WTC11 (cell line): ENCODE measurements around the gene PCDH1.

Experiments used
- CREB1 ChIP-seq: sonication (generic); formaldehyde crosslinking; IDR thresholded peaks from 2 replicates; pipeline ENCODE4 v1.8.0; 2023; ENCODE audit warnings: mild to moderate bottlenecking, missing genetic modification reagents
- CTCF ChIP-seq: fragments of 200-600 bp; IDR thresholded peaks from 2 replicates; pipeline ENCODE4 v1.8.0; 2022; ENCODE audit warnings: antibody characterized with exemption
- NFE2L1 ChIP-seq: sonication (generic); formaldehyde crosslinking; IDR thresholded peaks from 2 replicates; pipeline ENCODE4 v1.8.1; 2023; ENCODE audit warnings: missing genetic modification reagents

GRCh38 chr5:141872496-141873356 lies 5.5 kb downstream of the PCDH1 start:
- TF ChIP-seq CTCF (no peak), NFE2L1 (CRISPR knock-in tag) (no peak), CREB1 (no peak)
